Activated CD4-positive, alpha-beta T cell treated with anti-CD3 and anti-CD28 coated beads, Interleukin-2, amount 50 U/mL, for 4 hours (primary cell): Measurements from ENCODE around the gene DNAH17.

Experiments
- DNase-seq, 2 experiments: peaks; one replicate each; pipeline ENCODE4 v3.0.0-alpha.2; 2020

Gene DNAH17

GRCh38 chr17:78571329-78571728 lies 5.9 kb downstream of the DNAH17 start:
- no peak for DNase-seq

- no peak for DNase-seq
These were observed 8.6 kb downstream of the DNAH17 start for GRCh38 chr17:78568494-78569115.

GRCh38 chr17:78567991-78568390 lies 9.2 kb downstream of the DNAH17 start:
- no peak for DNase-seq

GRCh38 chr17:78566947-78567346 lies 10.2 kb downstream of the DNAH17 start:
- no peak for DNase-seq

GRCh38 chr17:78563189-78564145 lies 13.7 kb downstream of the DNAH17 start:
- no peak for DNase-seq

GRCh38 chr17:78562734-78563133 lies 14.5 kb downstream of the DNAH17 start:
- DNase-seq = no peak

- DNase-seq = no peak
These were observed 16.0 kb downstream of the DNAH17 start for GRCh38 chr17:78561166-78561565.

- no peak for DNase-seq
These were observed 16.5 kb downstream of the DNAH17 start for GRCh38 chr17:78560731-78561130.

- DNase-seq = no peak
These were observed 17.3 kb downstream of the DNAH17 start for GRCh38 chr17:78559749-78560368.

- DNase-seq = no peak
These were observed 18.2 kb downstream of the DNAH17 start for GRCh38 chr17:78558989-78559388.

GRCh38 chr17:78558181-78558850 lies 18.9 kb downstream of the DNAH17 start:
- DNase-seq = no peak

- no peak for DNase-seq
These were observed 19.6 kb downstream of the DNAH17 start for GRCh38 chr17:78557598-78558039.

GRCh38 chr17:78556812-78557211 lies 20.4 kb downstream of the DNAH17 start:
- DNase-seq = no peak

- DNase-seq = no peak
These were observed 21.3 kb downstream of the DNAH17 start for GRCh38 chr17:78555746-78556401.

GRCh38 chr17:78550464-78550863 lies 26.7 kb downstream of the DNAH17 start:
- DNase-seq = no peak

GRCh38 chr17:78548725-78549124 lies 28.5 kb downstream of the DNAH17 start:
- DNase-seq = no peak

- DNase-seq = no peak
These were observed 30.2 kb downstream of the DNAH17 start for GRCh38 chr17:78547035-78547434.

- DNase-seq = no peak
These were observed 30.7 kb downstream of the DNAH17 start for GRCh38 chr17:78546476-78546875.

GRCh38 chr17:78544881-78545755 lies 32.1 kb downstream of the DNAH17 start:
- DNase-seq = no peak

- no peak for DNase-seq
These were observed 35.5 kb downstream of the DNAH17 start for GRCh38 chr17:78541488-78542206.

GRCh38 chr17:78539781-78540180 lies 37.4 kb downstream of the DNAH17 start:
- DNase-seq = no peak
